ENCODE measurements around the gene ZFHX2. TPM values are rescaled to one million over a fixed set of nuclear protein-coding genes. Genes with fewer than 3 reads are reported as not detected.
"Not testable (repeated sequence)": the region's sequence is repeated elsewhere in the genome, so short reads cannot be mapped to it uniquely, and the experiment has no call there.

ZFHX2 gene
- total RNA-seq, 1 donor from 2014 or later, result 39.1 TPM

DNA sequence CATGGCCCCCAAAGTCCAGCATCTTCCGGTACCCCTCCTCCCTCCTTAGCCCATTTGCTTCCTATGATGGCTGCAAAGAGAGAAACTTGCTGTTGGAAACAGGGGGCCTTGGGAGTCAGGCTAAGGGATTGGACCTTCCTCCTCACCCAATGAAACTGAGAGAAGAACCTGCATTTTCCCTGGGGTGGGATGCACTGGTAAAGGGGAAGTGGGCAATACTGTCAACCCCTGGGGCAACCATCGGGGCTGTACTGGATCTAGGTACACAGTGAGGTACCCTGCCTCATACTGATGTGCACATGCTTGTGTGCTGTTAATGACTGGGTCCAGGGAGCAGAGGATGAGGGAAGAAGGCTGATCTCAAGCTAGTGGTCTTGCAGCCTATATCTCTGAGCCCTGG lies 38.0 kb upstream of the ZFHX2 start:
- DNase-seq, result no peak
- TF ChIP-seq, protein P1, sequence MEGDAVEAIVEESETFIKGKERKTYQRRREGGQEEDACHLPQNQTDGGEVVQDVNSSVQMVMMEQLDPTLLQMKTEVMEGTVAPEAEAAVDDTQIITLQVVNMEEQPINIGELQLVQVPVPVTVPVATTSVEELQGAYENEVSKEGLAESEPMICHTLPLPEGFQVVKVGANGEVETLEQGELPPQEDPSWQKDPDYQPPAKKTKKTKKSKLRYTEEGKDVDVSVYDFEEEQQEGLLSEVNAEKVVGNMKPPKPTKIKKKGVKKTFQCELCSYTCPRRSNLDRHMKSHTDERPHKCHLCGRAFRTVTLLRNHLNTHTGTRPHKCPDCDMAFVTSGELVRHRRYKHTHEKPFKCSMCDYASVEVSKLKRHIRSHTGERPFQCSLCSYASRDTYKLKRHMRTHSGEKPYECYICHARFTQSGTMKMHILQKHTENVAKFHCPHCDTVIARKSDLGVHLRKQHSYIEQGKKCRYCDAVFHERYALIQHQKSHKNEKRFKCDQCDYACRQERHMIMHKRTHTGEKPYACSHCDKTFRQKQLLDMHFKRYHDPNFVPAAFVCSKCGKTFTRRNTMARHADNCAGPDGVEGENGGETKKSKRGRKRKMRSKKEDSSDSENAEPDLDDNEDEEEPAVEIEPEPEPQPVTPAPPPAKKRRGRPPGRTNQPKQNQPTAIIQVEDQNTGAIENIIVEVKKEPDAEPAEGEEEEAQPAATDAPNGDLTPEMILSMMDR (IDR thresholded peaks at IDR 0.05; ENCODE audit: partially characterized antibody, unreplicated experiment), result no peak
- Mint-ChIP-seq H3K27ac (ENCODE audit: unreplicated experiment) (no peak overlapping the region), H3K9me3 (ENCODE audit: unreplicated experiment) (peaks cover 6% of the 10 kb centered on the region), H3K4me3 (ENCODE audit: unreplicated experiment) (no peak overlapping the region), H3K27me3 (ENCODE audit: unreplicated experiment) (peaks cover 7% of the 10 kb centered on the region), H3K4me1 (ENCODE audit: low read depth, unreplicated experiment) (peaks cover 6% of the 10 kb centered on the region), H3K36me3 (ENCODE audit: unreplicated experiment) (no peaks in the 10 kb centered on the region)

GRCh38 chr14:23588884-23589598 lies 37.5 kb upstream of the ZFHX2 start:
- H3K4me1 Mint-ChIP-seq (ENCODE audit: low read depth, unreplicated experiment), result peaks cover 6% of the 10 kb centered on the region
- peaks cover 6% of the 10 kb centered on the region for H3K9me3 Mint-ChIP-seq (ENCODE audit: unreplicated experiment)
- DNase-seq, result peak; percentile 94
- H3K4me3 Mint-ChIP-seq (ENCODE audit: unreplicated experiment), result no peak overlapping the region
- H3K27me3 Mint-ChIP-seq (ENCODE audit: unreplicated experiment), result peaks cover 7% of the 10 kb centered on the region
- H3K36me3 Mint-ChIP-seq (ENCODE audit: unreplicated experiment), result no peaks in the 10 kb centered on the region
- peak overlapping the region; percentile 77 for H3K27ac Mint-ChIP-seq (ENCODE audit: unreplicated experiment)
- TF ChIP-seq, protein P1 (IDR thresholded peaks at IDR 0.05; ENCODE audit: partially characterized antibody, unreplicated experiment), result peak; percentile 80

GRCh38 chr14:23584527-23585203 lies 33.1 kb upstream of the ZFHX2 start:
- DNase-seq; H3K27ac Mint-ChIP-seq (ENCODE audit: unreplicated experiment); H3K4me1 Mint-ChIP-seq (ENCODE audit: low read depth, unreplicated experiment); H3K36me3 Mint-ChIP-seq (ENCODE audit: unreplicated experiment); H3K9me3 Mint-ChIP-seq (ENCODE audit: unreplicated experiment); H3K4me3 Mint-ChIP-seq (ENCODE audit: unreplicated experiment); H3K27me3 Mint-ChIP-seq (ENCODE audit: unreplicated experiment): not testable (repeated sequence)

DNA sequence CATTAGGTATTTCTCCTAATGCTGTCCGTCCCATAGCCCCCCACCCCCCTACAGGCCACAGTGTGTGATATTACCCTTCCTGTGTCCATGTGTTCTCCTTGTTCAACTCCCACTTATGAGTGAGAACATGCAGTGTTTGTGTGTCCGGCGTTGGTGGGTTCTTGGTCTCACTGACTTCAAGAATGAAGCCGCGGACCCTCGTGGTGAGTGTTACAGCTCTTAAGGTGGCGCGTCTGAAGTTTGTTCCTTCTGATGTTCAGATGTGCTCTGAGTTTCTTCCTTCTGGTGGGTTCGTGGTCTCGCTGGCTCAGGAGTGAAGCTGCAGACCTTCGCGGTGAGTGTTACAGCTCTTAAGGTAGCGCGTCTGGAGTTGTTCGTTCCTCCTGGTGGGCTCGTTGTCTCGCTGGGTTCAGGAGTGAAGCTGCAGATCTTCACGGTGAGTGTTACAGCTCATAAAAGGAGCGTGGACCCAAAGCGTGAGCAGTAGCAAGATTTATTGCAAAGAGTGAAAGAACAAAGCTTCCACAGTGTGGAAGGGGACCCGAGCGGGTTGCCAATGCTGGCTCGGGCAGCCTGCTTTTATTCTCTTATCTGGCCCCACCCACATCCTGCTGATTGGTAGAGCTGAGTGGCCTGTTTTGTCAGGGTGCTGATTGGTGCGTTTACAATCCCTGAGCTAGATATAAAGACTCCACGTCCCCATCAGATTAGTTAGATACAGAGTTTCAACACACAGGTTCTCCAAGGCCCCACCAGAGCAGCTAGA lies 32.4 kb upstream of the ZFHX2 start:
- not testable (repeated sequence) for H3K36me3 Mint-ChIP-seq (ENCODE audit: unreplicated experiment); H3K27me3 Mint-ChIP-seq (ENCODE audit: unreplicated experiment); H3K4me1 Mint-ChIP-seq (ENCODE audit: low read depth, unreplicated experiment); H3K27ac Mint-ChIP-seq (ENCODE audit: unreplicated experiment); H3K4me3 Mint-ChIP-seq (ENCODE audit: unreplicated experiment); DNase-seq; H3K9me3 Mint-ChIP-seq (ENCODE audit: unreplicated experiment)

DNA sequence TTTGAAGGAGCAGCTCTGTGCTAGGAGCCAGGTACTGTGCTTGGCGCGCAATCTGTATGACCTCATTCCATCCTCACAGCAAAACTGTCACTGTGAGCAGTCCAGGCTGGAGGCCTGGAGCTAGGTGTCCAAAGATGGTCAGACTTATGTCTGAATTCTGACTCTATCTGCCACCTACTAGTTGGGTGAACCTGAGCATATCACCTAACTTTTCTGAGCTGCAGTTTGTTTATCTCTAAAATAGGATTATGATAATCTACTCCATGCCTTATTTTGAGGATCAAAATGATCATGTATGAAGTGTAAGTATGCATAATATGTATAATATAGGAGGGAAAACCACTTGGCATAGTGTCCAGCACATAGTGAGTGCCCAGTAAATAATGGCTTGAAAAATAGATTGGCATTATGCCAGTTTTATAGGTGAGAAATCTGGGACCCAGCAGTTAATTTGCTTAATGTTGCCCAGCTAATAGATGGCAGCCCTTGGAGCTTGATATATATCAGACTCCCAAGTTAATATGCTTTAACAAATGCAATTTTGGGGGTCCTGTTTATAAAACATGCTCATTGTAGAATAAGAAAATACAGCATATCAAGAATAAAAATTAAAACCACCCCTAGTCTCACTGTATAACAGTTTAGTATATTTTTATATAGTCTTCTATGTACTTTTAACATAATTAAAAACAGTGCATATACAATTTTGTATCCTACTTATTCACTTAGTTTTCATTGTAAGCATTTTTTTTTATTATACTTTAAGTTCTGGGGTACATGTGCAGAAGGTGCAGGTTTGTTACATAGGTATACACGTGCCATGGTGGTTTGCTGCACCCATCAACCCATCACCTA lies 31.6 kb upstream of the ZFHX2 start:
- Mint-ChIP-seq H3K36me3 (ENCODE audit: unreplicated experiment) (no peaks in the 10 kb centered on the region), H3K27ac (ENCODE audit: unreplicated experiment) (no peak overlapping the region), H3K4me3 (ENCODE audit: unreplicated experiment) (no peak overlapping the region), H3K4me1 (ENCODE audit: low read depth, unreplicated experiment) (peaks cover 2% of the 10 kb centered on the region), H3K9me3 (ENCODE audit: unreplicated experiment) (peaks cover 8% of the 10 kb centered on the region), H3K27me3 (ENCODE audit: unreplicated experiment) (peaks cover 12% of the 10 kb centered on the region)
- TF ChIP-seq, protein P1 (IDR thresholded peaks at IDR 0.05; ENCODE audit: partially characterized antibody, unreplicated experiment), result no peak
- no peak for DNase-seq
